ENCODE data around the gene PRUNE2.

Gene PRUNE2

DNA sequence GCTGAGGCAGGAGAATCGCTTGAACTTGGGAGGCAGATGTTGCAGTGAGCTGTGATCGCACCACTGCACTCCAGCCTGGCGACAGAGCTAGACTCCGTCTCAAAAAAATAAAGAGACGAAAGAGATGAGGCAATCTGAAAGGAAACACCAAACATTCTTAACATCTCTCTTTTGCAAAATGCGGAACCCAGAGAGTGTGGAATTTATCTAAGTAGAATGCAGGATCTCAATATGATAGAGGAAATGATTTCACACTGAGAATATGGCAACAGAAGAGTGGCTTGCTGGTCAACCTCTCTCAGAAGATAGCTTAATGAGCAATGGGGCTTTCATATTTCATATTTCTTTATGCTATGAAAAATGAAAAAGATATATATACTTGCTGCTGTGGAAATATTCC, 175.1 kb downstream of the PRUNE2 start:
- no peak for DNase-seq

DNA sequence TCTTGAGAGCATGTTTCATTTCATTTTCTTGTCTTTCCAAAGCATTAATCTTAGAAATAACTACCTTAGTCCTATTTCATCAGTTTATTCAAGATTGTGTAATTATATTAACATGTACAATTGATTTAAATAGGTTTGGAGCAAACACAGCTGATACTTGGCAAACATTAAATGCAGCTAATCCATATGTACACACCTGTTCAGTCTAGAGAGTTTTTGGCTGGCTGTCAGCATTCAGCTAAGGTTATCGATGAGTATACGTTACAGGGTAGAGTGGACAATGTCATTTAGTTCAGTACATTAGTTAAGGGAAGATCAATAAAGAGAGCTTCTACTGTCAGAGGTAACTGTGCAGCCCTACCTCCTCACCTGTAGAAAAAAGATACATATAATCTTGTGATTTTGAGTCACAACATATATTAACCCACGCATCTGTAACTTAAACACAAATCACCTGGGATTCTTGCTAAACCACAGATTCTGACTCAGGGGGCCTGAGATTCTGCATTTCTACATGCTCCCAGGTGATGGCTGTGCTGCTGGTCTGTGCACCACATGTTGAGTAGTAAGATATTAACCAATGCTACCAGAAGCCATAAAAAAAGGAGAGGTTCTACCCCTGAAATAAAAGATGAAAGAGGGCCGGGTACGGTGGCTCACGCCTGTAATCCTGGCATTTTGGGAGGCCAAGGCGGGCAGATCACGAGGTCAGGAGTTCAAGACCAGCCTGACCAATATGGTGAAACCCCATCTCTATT, 175.8 kb downstream of the PRUNE2 start:
- no peak for DNase-seq

DNA sequence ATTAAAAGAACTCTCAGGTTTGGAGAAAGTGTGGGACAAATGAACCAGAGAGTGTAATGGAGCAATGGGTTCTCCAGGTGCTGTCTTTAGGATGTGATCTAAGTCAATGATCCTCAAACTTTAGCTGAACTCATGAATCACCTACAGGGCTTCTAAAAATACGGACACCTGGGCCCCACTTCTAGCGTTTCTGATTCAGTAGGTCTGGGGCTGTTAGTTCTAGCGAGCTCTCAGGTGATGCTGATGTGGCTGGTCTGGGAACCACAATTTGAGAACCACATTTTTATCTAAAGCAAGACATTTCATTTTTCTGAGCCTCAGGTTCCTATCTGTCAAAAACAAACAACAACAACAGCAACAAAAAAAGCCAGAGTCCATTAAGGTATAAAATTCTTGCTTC, 176.8 kb downstream of the PRUNE2 start:
- no peak for DNase-seq

DNA sequence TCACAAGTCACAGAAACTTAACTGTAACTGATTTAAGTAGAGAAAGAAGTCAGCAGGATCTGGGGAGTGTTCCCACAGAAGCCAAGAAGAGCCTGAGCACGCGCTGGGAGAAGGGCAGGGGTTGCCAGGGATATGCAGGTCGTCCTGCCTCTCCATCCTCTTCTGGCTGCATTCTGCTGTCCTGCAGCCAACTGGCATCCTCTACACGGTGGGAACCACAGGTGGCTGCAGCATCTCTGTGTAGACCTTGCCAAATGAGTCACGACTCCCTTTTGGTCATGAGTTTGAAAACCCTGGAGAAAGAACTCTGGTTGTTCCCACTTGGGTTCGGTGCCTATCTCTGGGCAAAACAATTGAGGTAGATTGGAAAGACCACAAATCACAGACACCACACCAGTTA, 180.0 kb downstream of the PRUNE2 start:
- DNase-seq = no peak

DNA sequence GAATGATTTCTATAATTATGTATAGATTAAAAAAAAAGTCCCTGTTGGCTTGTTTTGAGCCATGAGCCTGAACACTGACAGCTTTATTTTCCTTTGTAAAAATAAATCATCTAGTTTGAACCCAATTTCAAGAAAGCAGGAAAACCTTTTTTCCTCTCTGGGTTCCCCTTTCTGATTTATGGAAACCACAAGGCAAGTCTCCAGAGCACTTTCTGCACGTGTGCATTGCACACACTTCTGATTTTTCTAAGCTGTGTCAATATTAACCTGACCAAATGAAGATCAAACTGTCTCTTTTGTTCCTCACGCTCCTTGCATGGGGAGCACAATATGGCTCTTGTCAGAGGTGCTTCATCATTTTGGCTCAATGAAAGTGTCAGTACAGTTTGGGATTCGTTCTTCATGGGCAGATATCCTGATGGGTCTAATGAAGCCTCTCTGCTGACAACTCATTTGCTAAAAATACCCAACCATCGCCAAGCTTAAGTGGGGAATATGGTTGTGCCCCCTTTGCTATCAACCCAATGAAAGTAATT, 180.8 kb downstream of the PRUNE2 start:
- no peak for DNase-seq

DNA sequence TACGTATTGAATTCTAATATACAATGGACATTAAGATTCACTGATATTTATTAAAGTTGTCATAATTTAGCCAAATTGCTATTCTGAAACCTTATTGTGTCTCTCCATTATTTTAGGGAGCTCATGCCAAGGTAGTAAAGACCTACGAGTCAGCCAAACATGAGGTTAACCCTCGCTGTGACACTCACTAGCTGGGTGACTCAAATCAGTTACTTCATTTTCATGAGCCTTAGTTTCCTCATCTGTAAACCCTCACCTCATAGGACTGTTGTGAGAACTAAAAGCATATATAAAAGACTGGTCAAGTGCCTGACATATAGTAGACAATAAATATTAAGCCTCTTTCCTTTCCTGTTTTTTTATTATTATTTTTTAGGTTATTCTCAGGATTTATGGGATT, 185.7 kb downstream of the PRUNE2 start:
- DNase-seq = no peak

DNA sequence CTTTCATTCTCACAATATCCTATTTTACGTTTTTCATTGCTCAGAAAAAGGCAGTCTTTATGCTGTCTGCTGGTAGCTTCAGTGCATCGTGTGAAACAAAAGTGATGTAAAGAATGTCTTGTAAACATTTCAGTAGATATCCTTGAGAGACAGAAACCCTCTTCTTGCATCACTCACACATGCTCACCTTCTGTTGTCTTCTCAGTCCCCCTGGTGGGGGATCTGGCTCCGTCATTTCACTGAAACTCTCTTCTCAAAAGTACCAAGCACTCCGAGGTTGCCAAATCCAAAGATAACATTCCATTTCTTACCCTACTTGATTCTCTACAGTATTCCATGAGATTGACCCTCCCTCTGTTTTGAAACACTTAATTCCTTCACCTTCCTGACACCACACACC, 187.7 kb downstream of the PRUNE2 start:
- DNase-seq = no peak

DNA sequence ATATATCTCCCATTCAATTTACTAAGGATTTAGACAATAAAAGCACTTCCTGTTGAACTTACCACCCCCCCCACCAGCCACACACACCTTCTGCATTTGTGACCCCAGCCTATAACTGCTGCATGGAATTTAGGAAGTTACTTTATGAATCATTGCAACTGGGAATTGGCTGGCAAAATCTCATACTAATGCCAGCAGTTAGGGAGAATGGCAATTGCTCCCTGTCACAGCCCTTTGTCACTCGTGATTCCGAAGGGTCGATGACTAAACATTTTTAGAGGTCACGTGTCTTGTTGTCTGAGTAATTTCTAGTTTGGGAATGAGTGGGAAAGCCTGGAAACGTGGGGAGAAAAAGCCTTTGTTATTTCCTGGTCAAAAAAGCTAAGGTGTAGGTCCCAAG, 188.3 kb downstream of the PRUNE2 start:
- DNase-seq = no peak

DNA sequence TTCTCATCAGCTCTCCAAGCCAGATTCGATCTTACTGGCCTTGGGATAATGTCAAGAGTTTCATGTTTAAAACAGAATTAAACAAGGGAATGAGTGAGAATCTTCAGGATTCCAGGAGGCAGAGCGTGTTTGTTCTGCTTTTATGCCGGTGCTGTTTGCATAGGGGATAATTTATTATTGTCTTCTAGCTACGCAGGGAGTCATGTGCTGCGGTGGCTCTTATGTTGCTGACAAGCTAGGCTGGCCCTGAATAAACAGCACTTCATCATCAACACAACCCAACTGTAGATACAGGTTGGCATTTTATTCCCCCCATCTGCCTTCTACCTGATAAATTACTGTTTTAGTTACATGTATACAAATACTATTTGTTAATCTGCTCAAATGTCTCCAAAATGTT, 188.7 kb downstream of the PRUNE2 start:
- no peak for DNase-seq

DNA sequence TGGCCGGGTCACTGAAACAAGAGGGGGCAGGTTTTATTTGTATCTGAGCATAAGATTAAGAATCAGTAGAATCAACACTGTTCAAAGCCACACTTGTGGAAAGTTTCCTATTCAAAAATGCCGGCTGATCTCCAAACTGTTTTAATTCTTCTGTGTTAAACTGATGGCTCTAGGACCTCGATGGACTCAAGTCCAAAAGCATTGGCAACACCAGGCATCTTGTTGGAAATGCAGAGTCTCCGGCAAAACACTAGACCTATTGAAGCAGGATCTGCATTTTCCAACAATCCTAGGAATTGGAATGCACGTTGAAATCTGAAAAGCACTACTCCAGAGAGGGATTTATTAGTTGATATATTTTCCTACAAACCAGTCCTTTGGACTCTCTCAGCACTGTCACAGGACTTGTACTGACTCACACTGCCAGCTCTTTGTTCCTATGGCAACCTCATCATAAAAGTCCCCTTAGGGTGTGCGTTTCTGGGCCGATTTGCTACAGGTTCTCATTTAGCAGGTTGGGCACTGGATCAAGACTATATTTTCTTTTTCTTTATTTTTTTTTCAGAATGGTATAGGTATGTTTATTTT, 189.7 kb downstream of the PRUNE2 start:
- DNase-seq = no peak

DNA sequence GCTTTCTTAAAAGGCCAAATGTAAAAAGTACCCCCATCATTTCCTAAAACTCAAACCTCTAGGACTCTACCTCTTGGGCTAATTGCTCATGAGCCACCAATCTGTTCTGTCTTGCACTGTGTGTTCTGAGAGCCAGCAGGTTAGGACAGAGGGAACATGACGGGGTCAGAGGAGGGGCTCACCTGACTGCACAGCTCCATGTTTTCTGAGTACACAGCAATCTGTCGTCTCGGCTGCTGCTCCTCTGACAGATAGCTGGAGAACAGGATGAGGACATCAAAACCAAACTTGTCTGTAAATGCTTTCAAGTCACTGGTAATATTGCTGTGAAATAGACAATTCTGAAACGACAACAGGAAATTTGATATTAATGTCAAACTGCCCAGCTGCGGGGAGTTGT, 192.5 kb downstream of the PRUNE2 start:
- DNase-seq = no peak

DNA sequence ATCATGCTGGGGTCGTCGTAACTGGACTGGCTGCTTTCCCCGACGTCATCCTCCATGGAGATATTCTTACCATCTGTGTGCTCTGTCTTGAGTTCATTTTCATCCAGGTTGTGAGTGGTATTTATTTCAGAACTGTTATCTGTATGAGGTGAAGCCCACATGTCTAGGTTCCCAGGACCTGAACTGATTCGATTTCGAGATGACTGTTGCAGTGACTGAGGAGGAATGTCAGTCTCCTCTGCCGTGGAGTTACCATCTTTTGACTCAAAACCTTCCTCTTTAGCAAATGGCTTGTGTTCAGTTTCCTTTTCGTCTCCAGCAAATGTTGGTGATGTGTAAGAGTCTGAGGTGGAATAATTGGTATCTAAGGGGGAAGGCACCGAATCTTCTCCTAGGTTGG, 196.9 kb downstream of the PRUNE2 start:
- no peak for DNase-seq

DNA sequence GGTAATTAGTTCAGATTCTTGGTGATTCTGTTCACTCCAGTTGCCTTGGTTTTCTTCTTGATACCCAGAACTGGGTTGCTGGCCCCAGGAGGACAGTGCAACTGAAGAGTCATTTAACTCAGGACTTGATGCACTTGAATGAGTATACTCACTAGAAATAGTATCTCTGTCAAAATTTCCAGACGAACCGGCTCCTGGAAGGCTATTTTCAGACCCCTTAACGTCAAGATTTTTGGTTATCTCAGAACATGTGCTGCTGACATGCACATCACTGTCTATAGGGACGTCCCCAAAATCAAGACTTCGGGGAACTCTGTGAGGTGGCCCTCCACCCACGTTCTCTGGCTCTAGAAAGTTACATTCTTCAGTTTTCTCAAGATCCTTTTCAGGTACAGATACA, 198.4 kb downstream of the PRUNE2 start:
- no peak for DNase-seq

DNA sequence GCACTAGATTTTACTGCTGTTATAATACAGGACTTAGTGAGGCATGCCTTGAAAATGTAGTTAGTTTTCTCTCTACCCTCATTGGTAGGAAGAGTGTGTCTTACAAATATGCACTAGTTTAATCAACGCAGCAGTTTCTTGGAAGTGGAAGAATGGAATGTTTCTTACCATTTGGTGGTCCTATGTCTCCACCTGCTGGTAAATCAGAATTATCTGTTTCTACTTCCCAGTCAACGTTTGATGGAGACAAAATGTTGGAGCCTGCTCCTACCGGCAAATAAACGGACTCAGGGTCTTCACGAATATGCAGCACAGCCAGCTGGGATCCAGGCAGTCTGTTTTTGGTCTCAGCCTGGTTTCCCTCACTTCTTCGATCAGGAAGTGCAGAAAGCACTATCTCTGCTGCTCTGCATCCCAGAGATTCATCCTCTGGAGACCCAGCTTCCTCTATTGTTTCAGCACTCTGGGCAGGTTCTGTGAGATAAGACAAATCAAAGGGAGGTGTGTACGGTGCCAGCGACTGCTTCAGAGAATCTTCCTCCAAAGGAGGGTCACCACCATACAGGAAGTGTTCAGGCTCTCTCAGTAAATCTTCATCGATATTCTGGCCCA, 201.2 kb downstream of the PRUNE2 start:
- DNase-seq = no peak

DNA sequence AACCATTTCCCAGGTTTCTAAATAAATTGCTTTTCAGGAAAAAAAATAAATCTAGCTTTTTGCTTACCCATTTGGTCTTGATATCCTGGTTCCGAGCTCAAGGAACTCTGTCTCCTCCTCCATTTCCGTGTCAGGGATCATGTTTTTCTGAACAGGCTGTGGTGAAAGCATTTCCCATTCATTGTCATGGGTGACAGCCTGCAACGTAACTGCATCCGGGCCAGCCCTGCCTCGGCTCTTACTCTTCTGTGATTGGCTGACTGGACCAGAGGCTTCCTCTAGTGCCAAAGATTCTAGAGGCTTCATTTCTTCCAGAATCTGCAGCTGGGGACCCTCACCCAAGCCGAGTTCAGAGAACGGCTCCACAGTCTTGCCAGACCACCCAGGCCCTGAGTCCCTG, 202.6 kb downstream of the PRUNE2 start:
- DNase-seq = no peak

DNA sequence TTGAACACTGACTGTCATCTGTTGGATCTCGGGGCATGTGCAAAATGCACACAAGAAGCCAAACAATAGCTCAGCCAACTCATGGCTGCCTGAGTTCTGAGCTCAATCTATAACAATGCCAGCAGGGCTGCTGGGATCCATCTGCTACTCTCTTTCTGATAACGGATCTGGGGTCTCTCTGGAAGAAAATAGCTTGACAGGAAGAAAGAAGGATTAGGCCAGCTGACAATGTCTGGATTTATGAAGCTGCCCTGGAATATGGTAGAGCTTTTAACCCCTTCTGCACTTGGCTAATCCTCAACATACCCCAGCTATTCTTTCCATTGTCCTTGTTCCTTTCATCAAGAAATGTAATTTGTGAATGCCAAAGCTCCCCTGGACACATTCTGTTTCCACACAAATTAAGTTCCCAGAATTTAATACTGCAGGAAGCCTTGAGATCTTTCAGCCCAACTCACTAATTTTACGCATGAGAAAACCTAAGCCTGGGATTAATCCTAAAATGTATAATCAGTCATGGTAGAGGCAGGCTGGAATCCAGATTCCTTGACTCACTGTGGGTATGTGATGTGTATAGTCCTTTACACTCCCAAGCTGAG, 204.4 kb downstream of the PRUNE2 start:
- DNase-seq = no peak

DNA sequence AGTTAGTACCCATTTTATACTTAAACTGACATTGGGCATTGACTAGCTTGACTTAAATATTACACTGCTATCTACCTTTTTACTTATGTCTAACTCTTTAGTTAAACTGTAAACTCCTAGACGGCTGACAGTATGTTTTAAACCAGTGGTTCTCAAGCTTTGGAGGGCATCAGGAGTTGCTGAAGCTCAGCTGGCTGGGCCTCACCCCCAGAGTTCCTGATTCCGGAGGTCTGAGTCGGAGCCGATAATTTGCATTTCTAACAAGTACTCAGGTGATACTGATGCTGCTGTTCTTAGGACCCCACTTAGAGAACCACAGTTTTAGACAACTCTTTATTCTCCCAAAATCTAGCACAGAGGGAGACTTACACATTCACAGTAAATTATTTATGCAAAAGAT, 205.0 kb downstream of the PRUNE2 start:
- no peak for DNase-seq

DNA sequence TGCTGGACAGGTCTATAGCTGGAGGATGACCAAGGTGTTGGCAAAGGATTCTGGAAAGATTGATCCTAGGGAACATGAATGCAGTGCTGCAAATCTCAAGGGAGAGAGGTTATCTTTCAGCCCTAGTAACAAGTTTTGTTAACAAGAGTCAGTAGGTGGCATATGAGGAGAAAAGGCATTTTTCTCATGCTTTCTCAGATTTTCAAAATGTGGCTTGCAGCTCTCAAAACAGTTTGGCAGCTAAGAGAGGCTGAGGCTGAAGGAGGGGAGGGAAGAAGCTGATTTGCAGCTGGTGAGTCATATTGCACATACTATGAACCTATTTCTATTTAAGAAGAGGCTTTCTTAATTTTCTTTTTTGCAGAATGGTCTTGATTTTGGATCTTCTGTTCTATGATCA, 205.9 kb downstream of the PRUNE2 start:
- DNase-seq = no peak

DNA sequence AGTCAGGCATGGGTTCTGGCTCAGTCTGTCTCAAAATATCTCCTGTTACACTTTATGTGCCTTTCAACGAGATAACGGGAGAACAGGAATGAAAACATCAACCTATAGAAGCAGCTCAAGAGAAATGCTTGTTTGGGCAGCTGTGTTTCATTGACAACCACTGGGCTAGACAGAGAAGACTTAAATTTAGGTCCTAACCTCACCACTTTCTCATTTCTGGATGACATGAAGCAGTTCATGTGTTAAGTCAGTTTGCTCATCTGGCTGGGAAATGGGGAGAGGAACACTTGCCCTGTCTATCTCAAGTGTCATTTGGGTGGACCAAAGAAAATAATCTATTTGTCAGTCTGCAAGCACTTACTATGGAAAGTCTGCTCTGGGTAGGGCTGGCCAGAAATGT, 208.4 kb downstream of the PRUNE2 start:
- DNase-seq = no peak

DNA sequence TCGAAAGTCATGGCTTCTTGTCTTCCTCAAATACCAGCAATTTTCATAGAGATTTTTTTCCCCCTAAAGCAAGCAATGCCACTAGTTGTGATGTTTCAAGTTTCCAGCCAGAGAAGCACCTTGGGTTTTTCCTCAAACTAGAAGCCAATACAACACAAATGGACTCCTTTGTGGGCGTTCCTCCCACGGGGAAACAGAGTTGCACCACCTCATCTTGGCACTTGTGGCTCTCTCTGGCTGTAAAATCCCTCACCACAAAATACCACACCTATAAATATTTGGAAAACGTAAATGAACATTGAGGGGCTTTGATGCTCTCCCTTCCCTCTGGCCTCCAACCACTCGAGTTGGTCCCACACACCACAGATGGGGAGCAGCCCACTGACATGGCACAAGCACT, 208.8 kb downstream of the PRUNE2 start:
- DNase-seq = no peak

DNA sequence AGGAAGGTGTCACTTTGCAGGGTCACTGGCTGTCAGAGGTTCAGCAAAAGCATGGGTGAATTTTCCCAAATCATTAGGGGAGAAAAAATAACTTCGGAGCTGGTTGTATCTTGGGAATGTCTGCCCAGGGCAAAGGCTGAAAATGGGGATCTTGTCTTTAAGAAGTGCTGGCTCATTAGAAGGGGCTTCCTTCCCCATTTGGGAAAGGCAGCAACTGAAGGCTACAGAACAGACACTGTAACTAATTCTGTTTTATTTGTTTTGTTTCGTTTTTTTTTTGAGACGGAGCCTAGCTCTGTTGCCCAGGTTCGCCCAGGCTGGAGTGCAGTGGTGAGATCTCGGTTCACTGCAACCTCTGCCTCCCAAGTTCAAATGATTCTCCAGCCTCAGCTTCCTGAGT, 212.0 kb downstream of the PRUNE2 start:
- DNase-seq = no peak

DNA sequence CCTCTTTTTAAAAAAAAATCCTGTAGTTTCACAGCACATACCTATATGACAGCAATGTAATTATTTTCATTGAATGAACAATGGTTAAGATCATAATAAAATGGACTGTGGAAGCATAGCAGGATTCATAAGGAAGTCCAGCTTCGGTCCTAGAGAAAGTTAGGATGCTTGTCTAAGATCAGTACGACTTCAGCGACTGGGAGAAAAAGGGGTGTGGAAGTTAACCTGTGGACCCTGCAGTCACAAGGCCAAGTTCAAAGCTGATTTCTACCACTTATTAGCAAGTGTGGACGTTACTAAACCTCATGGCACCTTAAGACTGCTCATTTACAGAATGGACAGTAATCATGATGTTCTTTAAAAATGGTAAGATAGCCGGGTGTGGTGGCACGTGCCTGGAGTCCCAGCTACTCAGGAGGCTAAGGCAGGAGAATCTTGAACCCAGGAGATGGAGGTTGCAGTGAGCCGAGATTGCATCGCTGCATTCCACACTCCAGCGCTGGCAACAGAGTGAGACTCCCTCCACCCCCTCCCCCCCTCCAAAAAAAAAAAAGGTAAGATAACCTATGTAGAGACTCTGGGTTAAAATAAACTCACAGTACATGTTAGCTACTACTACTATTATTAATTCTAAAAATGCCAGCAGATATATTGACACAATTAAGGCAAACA, 213.3 kb downstream of the PRUNE2 start:
- no peak for DNase-seq
